ENCODE results near the gene TSPYL4.

Gene TSPYL4

GRCh38 chr6:116271149-116271708 is 17.4 kb upstream of the TSPYL4 start:
- DNase-seq (ENCODE audit: low spot score) = no peak

GRCh38 chr6:116268589-116269293 is 14.9 kb upstream of the TSPYL4 start:
- DNase-seq (ENCODE audit: low spot score) = peak; percentile 85

GRCh38 chr6:116267836-116268588 is 14.1 kb upstream of the TSPYL4 start:
- no peak for DNase-seq (ENCODE audit: low spot score)

- no peak for DNase-seq (ENCODE audit: low spot score)
Observed at GRCh38 chr6:116266803-116267202, 12.9 kb upstream of the TSPYL4 start.

- no peak for DNase-seq (ENCODE audit: low spot score)
Observed at GRCh38 chr6:116265041-116265829, 11.4 kb upstream of the TSPYL4 start.

GRCh38 chr6:116263353-116263752 is 9.5 kb upstream of the TSPYL4 start:
- no peak for DNase-seq (ENCODE audit: low spot score)

- DNase-seq (ENCODE audit: low spot score) = no peak
Observed at GRCh38 chr6:116258520-116258919, 4.6 kb upstream of the TSPYL4 start.

GRCh38 chr6:116256694-116257093 is 2.8 kb upstream of the TSPYL4 start:
- DNase-seq (ENCODE audit: low spot score) = no peak

- DNase-seq (ENCODE audit: low spot score) = peak; percentile 14
Observed at GRCh38 chr6:116255246-116255800, 1.4 kb upstream of the TSPYL4 start.

- peak; percentile 18 for DNase-seq (ENCODE audit: low spot score)
Observed at GRCh38 chr6:116254297-116255056, 602 bp upstream of the TSPYL4 start.

GRCh38 chr6:116253188-116253504 is 729 bp downstream of the TSPYL4 start:
- DNase-seq (ENCODE audit: low spot score) = no peak

- peak; percentile 8 for DNase-seq (ENCODE audit: low spot score)
Observed at GRCh38 chr6:116251568-116252384, 2.1 kb downstream of the TSPYL4 start.

GRCh38 chr6:116248577-116248976 is 5.3 kb downstream of the TSPYL4 start:
- DNase-seq (ENCODE audit: low spot score) = no peak

- no peak for DNase-seq (ENCODE audit: low spot score)
Observed at GRCh38 chr6:116247285-116247684, 6.6 kb downstream of the TSPYL4 start.

GRCh38 chr6:116246089-116246488 is 7.8 kb downstream of the TSPYL4 start:
- DNase-seq (ENCODE audit: low spot score) = no peak

- peak; percentile 16 for DNase-seq (ENCODE audit: low spot score)
Observed at GRCh38 chr6:116244284-116244683, 9.6 kb downstream of the TSPYL4 start.

- no peak for DNase-seq (ENCODE audit: low spot score)
Observed at GRCh38 chr6:116239856-116240255, 14.0 kb downstream of the TSPYL4 start.

- DNase-seq (ENCODE audit: low spot score) = no peak
Observed at GRCh38 chr6:116239256-116239655, 14.6 kb downstream of the TSPYL4 start.

- DNase-seq (ENCODE audit: low spot score) = no peak
Observed at GRCh38 chr6:116238083-116238482, 15.8 kb downstream of the TSPYL4 start.

- no peak for DNase-seq (ENCODE audit: low spot score)
Observed at GRCh38 chr6:116234689-116235088, 19.2 kb downstream of the TSPYL4 start.

Data from SK-N-DZ (cell line).